GM08714 (cell line): ENCODE measurements around the gene SECISBP2L.

Experiments used
- H3K4me3 ChIP-seq: fragments of 200-500 bp; sonication (Bioruptor generic); 2 replicates; pipeline ENCODE4 v1.5.1; 2014; ENCODE audit warnings: mild to moderate bottlenecking, low read length, inconsistent platforms
- ZNF274 ChIP-seq: IDR thresholded peaks from 2 replicates; pipeline ENCODE4 v1.6.1; 2012; ENCODE audit warnings: mild to moderate bottlenecking, low read depth, low read length

SECISBP2L gene

GRCh38 chr15:48946074-48946839, 100.0 kb downstream of the SECISBP2L start:
- TF ChIP-seq ZNF274: no peak
- H3K4me3 ChIP-seq: no peak overlapping the region

- no peak for TF ChIP-seq ZNF274
- H3K4me3 ChIP-seq: no peak overlapping the region
Measured at GRCh38 chr15:48945386-48945785, 100.9 kb downstream of the SECISBP2L start.

- H3K4me3 ChIP-seq: no peak overlapping the region
- TF ChIP-seq ZNF274: no peak
Measured at GRCh38 chr15:48941904-48942303, 104.3 kb downstream of the SECISBP2L start.

- no peak for TF ChIP-seq ZNF274
- no peak overlapping the region for H3K4me3 ChIP-seq
Measured at GRCh38 chr15:48940508-48940907, 105.7 kb downstream of the SECISBP2L start.

- no peak overlapping the region for H3K4me3 ChIP-seq
- TF ChIP-seq ZNF274: no peak
Measured at GRCh38 chr15:48939648-48940047, 106.6 kb downstream of the SECISBP2L start.
